K562 (cell line): ENCODE data around the gene ANK2. TPM values are rescaled to one million over a fixed set of nuclear protein-coding genes. Genes with fewer than 3 reads are reported as not detected.

ENCODE experiments used
- ATAC-seq: fragments of 200-7000 bp; cut with Tn5 transposase; 3 replicates; pipeline ENCODE4 v1.9.1; 2020; ENCODE audit warnings: moderate library complexity
- BruUV-seq: library from RNA; stranded (reverse); fragments of 400-500 nt; replicated peaks from 2 replicates; lab custom pipeline; 2021; lab: Mats Ljungman, UMichigan
- CTCF ChIA-PET: fragments of 300-600 bp; formaldehyde crosslinking; extraction: SDS; loops from one replicate; lab custom pipeline; 2021; ENCODE audit warnings: low intra/inter-chr PET ratio; lab: Yijun Ruan, JAX
- POLR2A ChIA-PET: fragments of 300-600, 350-650 bp; sonication (Branson Sonifier 250); formaldehyde crosslinking; extraction: SDS; loops from one replicate; lab custom pipeline; 2021; ENCODE audit warnings: antibody characterized with exemption, inconsistent platforms; lab: Yijun Ruan, JAX
- DNase-seq, 4 experiments: peaks; one replicate each; pipeline versions ENCODE4 v3.0.0 to v3.0.0-alpha.2; 2011 to 2018; ENCODE audit warnings: low spot score in 3 of 4, mixed read lengths in 3 of 4; ENCODE audit errors: extremely low read depth in 1 of 4
- FAIRE-seq: peaks from 2 replicates; lab custom pipeline; 2011; peaks lifted over from hg19 to GRCh38; lab: Jason Lieb, UNC
- H2AFZ ChIP-seq: 2 replicates; pipeline ENCODE4 v1.6.0; 2011; ENCODE audit warnings: low read depth, low read length, control low read depth, inconsistent platforms
- H3K27ac ChIP-seq: fragments of 200-600 bp; 3 replicates; pipeline ENCODE4 v1.8.0; 2011; ENCODE audit warnings: low read depth, mild to moderate bottlenecking, control low read depth, inconsistent platforms, low read length, moderate library complexity, mixed read lengths; ENCODE audit errors: extremely low read depth
- H3K27me3 ChIP-seq, 2 experiments: fragments of 300-600 bp in 1 of 2; 2 replicates in 1 of 2; 3 replicates in 1 of 2; pipeline versions ENCODE4 v1.6.0 to v1.8.0; 2011; ENCODE audit warnings: inconsistent platforms in 2 of 2, low read length in 2 of 2, mild to moderate bottlenecking in 1 of 2, mixed read lengths in 1 of 2, moderate library complexity in 1 of 2; ENCODE audit not compliant: control insufficient read depth in 2 of 2, insufficient read depth in 2 of 2
- H3K36me3 ChIP-seq: fragments of 300-600 bp; 3 replicates; pipeline ENCODE4 v1.8.0; 2011; ENCODE audit warnings: mild to moderate bottlenecking, low read length, inconsistent platforms; ENCODE audit not compliant: control insufficient read depth, insufficient read depth
- H3K4me1 ChIP-seq, 2 experiments: fragments of 200-600 bp in 1 of 2; replicated peaks in 1 of 2; 2 replicates in 1 of 2; 3 replicates in 1 of 2; pipeline versions ENCODE4 v1.5.1 to v1.8.0; 2011; ENCODE audit warnings: inconsistent platforms in 2 of 2, low read length in 2 of 2, mild to moderate bottlenecking in 1 of 2, mixed read lengths in 1 of 2, moderate library complexity in 1 of 2; ENCODE audit not compliant: control insufficient read depth in 2 of 2, insufficient read depth in 2 of 2
- H3K4me2 ChIP-seq: 2 replicates; pipeline ENCODE4 v1.6.1; 2011; ENCODE audit warnings: low read length, control low read depth, inconsistent platforms, mixed read lengths; ENCODE audit not compliant: insufficient read depth
- H3K4me3 ChIP-seq: fragments of 200-600 bp; sonication (generic), shearing (Covaris generic); 2 replicates; pipeline ENCODE4 v1.5.1; 2016; ENCODE audit warnings: control low read depth, inconsistent platforms
- H3K79me2 ChIP-seq: fragments of 200-600 bp; 3 replicates; pipeline ENCODE4 v1.8.0; 2011; ENCODE audit warnings: low read length, inconsistent platforms; ENCODE audit not compliant: control insufficient read depth, insufficient read depth
- H3K9ac ChIP-seq, 2 experiments: 2 replicates each; pipeline versions ENCODE4 v1.6.0 to v1.6.1; 2011; ENCODE audit warnings: low read depth in 2 of 2, low read length in 2 of 2, control low read depth in 1 of 2, inconsistent platforms in 1 of 2, mild to moderate bottlenecking in 1 of 2, mixed read lengths in 1 of 2; ENCODE audit not compliant: insufficient read depth in 1 of 2
- H3K9me1 ChIP-seq: one replicate; pipeline ENCODE4 v1.6.0; 2011; ENCODE audit warnings: inconsistent platforms, mild to moderate bottlenecking, low read length, moderate library complexity; ENCODE audit not compliant: control insufficient read depth, insufficient read depth
- H3K9me3 ChIP-seq: replicated peaks from 2 replicates; pipeline ENCODE4 v1.5.1; 2011; ENCODE audit warnings: low read depth, low read length, inconsistent platforms; ENCODE audit not compliant: control insufficient read depth, insufficient read depth
- H4K20me1 ChIP-seq: replicated peaks from 2 replicates; pipeline ENCODE4 v1.6.1; 2011; ENCODE audit warnings: low read length, inconsistent platforms, mixed read lengths; ENCODE audit not compliant: control insufficient read depth, insufficient read depth
- COPS2 ChIP-seq: fragments of 450-650 bp; conservative IDR thresholded peaks from 2 replicates; pipeline ENCODE4 v1.6.1; 2016; ENCODE audit warnings: mild to moderate bottlenecking, moderate library complexity
- FOXA1 ChIP-seq: fragments of 450-650 bp; IDR thresholded peaks from 2 replicates; pipeline ENCODE4 v1.6.1; 2016; ENCODE audit warnings: mild to moderate bottlenecking, borderline replicate concordance
- HNRNPUL1 ChIP-seq: fragments of 200-400 bp; formaldehyde crosslinking; IDR thresholded peaks from 2 replicates; pipeline ENCODE4 v1.6.1; 2017; ENCODE audit warnings: low read length
- NCOR1 ChIP-seq: fragments of 450-650 bp; IDR thresholded peaks from 2 replicates; pipeline ENCODE4 v1.6.1; 2016; ENCODE audit warnings: mild to moderate bottlenecking, moderate library complexity
- ZNF445 ChIP-seq: fragments of 250-450 bp; sonication (Bioruptor Pico); IDR thresholded peaks from 2 replicates; pipeline ENCODE4 v1.4.0; 2020; ENCODE audit warnings: low read depth, mild to moderate bottlenecking, moderate library complexity
- ZNF57 ChIP-seq: fragments of 450-650 bp; formaldehyde crosslinking; IDR thresholded peaks from 2 replicates; pipeline ENCODE4 v1.4.0; 2020; ENCODE audit warnings: mild to moderate bottlenecking, moderate library complexity
- ZNF583 ChIP-seq: fragments of 250-450 bp; sonication (Bioruptor Pico); IDR thresholded peaks from 2 replicates; pipeline ENCODE4 v1.4.0; 2020
- WGBS: fragments of 100-300 bp; shearing (Covaris generic); methylation state at CpG from one replicate; pipeline ENCODE4 v1.1.6; 2016; ENCODE audit warnings: low coverage, mixed read lengths; ENCODE audit not compliant: insufficient coverage; ENCODE audit errors: missing lambda C conversion rate; 5-methylcytosine and 5-hydroxymethylcytosine counted together
- in situ Hi-C: fragments of 300-500 bp; cut with MboI; formaldehyde crosslinking; loops from 4 replicates; pipeline ENCODE4 v1.15.0; 2018; ENCODE audit warnings: inconsistent platforms, mixed read lengths
- intact Hi-C: fragments of 100-400 bp; cut with micrococcal nuclease; formaldehyde crosslinking; loops from 2 replicates; pipeline ENCODE4 v1.14.2; 2022
- polyA plus RNA-seq, 8 experiments: library from polyadenylated mRNA; depleted of rRNA in 4 of 8; stranded (reverse) in 5 of 8; unstranded in 3 of 8; fragments of >200 nt; fragmentation: Nextera tagmentation in 2 of 8; fragmentation: Illumina TruSeq in 1 of 8; extraction: Ambion mirVana in 2 of 8; extraction: Trizol in 1 of 8; gene quantifications; 2 replicates each; pipeline versions ENCODE4 v1.2.1 to v1.2.3, GENCODE V29; 2011 to 2014; ENCODE audit warnings: inconsistent platforms in 1 of 8, missing spikeins in 1 of 8
- total RNA-seq, 7 experiments: library from RNA; depleted of rRNA in 6 of 7; stranded (reverse); fragments of >200 nt in 6 of 7; fragmentation: Illumina TruSeq in 2 of 7; extraction: Trizol in 2 of 7; gene quantifications; 2 replicates each; pipeline versions ENCODE4 v1.2.1 to v1.2.3, GENCODE V29; 2011 to 2021; ENCODE audit warnings: low replicate concordance in 1 of 7

The ANK2 gene
- total and polyA plus RNA-seq, 9 of the 15 experiments (the other 6 are each of a cell fraction or from before 2014, with no cell fraction given): 0.07 to 0.24 TPM; not detected in 7

DNA sequence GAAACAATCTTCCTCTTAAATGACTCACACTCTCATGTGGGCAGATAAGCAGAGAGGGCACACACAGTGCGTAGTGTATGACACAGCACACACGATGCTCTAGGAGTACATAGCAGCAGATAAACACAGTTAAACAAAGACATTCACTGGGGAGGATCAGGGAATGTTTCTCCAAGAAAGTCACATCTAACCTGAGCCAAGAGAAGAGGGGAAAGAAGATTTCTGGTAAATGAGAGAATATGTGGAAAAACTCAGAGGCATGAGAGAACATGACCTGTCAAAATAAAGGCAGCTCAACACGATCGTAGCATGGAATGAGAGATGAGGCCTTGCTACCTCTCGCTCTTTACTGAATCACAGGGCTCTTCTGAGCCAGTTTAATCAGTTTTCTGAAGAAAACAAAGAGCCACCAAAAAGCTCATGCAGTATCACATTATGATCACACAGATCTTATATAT lies 251.0 kb downstream of the ANK2 start (continued):
- TF ChIP-seq NCOR1 (no peak), FOXA1 (no peak), ZNF57 (CRISPR knock-in tag) (no peak), ZNF583 (no peak)

DNA sequence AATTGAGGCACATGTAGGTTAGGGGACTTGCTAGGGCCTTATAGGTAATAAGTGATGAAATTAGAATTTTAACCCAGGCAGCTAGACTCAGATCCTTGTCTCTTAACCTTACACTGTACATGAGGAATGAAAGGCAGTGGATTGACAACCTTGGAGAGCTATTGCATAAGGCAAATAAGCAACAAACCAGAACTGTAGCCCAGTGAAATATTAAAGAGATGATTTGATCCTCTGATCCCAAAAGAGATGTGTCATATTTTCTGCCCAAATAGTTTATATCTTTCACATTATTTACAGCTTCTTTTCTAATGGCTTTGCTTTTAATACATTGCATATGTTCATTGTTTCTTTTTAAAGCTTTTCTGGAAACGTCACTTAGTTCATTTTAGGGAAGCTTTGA lies 252.6 kb downstream of the ANK2 start:
- Histone ChIP-seq H4K20me1 (no peaks in the 10 kb centered on the region), H3K9me3 (no peaks in the 10 kb centered on the region), H3K27ac (no peak overlapping the region), H3K79me2 (no peaks in the 10 kb centered on the region), H2AFZ (no peak overlapping the region), H3K9me1 (no peaks in the 10 kb centered on the region), H3K9ac (no peak overlapping the region), H3K27me3 (no peaks in the 10 kb centered on the region), H3K36me3 (no peaks in the 10 kb centered on the region), H3K4me1 (no peaks in the 10 kb centered on the region), H3K4me3 (no peak overlapping the region), H3K4me2 (no peak overlapping the region)
- FAIRE-seq: no peak
- 0% methylated on average over 1 of the region's 1 CpG for WGBS
- no peak for DNase-seq
- in situ Hi-C loops (no loop called here), intact Hi-C loops (no loop called here)
- ATAC-seq: no peak
- BruUV-seq: no TSS peak
- CTCF ChIA-PET: no interaction called here
- POLR2A ChIA-PET: no interaction called here
- no peak for TF ChIP-seq ZNF445 (CRISPR knock-in tag)
- no peak for TF ChIP-seq COPS2
- TF ChIP-seq HNRNPUL1: no peak
